ENCODE data around the gene BNIP5.

GRCh38 chr6:36333931-36334725 is 2.6 kb downstream of the BNIP5 start:
- no peak for TF ChIP-seq CTCF (conservative IDR thresholded peaks at IDR 0.05; ENCODE audit: low read length)
- TF ChIP-seq EZH2phosphoT487 (IDR thresholded peaks at IDR 0.05; ENCODE audit: borderline replicate concordance, low read depth, low read length): no peak
